Stimulated activated CD4-positive, alpha-beta T cell treated with anti-CD3 and anti-CD28 coated beads, Interleukin-1b, Interleukin-23, amount 100 ng/mL, for 1 hour (primary cell): ENCODE data around the gene TNFSF8.

ENCODE experiments used
- DNase-seq, 2 donors: peaks; one replicate each; pipeline ENCODE4 v3.0.0-alpha.2; 2020; ENCODE audit warnings: low read depth in 2 of 2

The TNFSF8 gene

GRCh38 chr9:114869845-114870244 is 60.5 kb downstream of the TNFSF8 start:
- DNase-seq, result no peak

GRCh38 chr9:114869378-114869777 is 61.0 kb downstream of the TNFSF8 start:
- DNase-seq, result no peak

- no peak for DNase-seq
These were observed 63.1 kb downstream of the TNFSF8 start for GRCh38 chr9:114867327-114867726.

- DNase-seq, result no peak
These were observed 65.9 kb downstream of the TNFSF8 start for GRCh38 chr9:114864471-114864870.

GRCh38 chr9:114861922-114862605 is 68.3 kb downstream of the TNFSF8 start:
- DNase-seq, result no peak

- DNase-seq, result no peak
These were observed 69.1 kb downstream of the TNFSF8 start for GRCh38 chr9:114861273-114861672.

GRCh38 chr9:114860187-114860586 is 70.2 kb downstream of the TNFSF8 start:
- DNase-seq, result no peak

GRCh38 chr9:114856942-114857315 is 73.5 kb downstream of the TNFSF8 start:
- no peak for DNase-seq

GRCh38 chr9:114856215-114856941 is 74.0 kb downstream of the TNFSF8 start:
- DNase-seq, result no peak

- no peak for DNase-seq
These were observed 74.9 kb downstream of the TNFSF8 start for GRCh38 chr9:114855488-114855887.

GRCh38 chr9:114854736-114855355 is 75.5 kb downstream of the TNFSF8 start:
- no peak for DNase-seq

- no peak for DNase-seq
These were observed 77.1 kb downstream of the TNFSF8 start for GRCh38 chr9:114853071-114853855.

- DNase-seq, result no peak
These were observed 78.3 kb downstream of the TNFSF8 start for GRCh38 chr9:114852050-114852594.

GRCh38 chr9:114851306-114851705 is 79.1 kb downstream of the TNFSF8 start:
- no peak for DNase-seq
